Osteoblast (primary cell): Measurements from ENCODE around the gene ZDHHC7. TPM values are rescaled to one million over a fixed set of nuclear protein-coding genes. Genes with fewer than 3 reads are reported as not detected.

Source experiments
- DNase-seq: peaks from one replicate; pipeline ENCODE4 v3.0.0; 2011; ENCODE audit warnings: low spot score, mixed read lengths; ENCODE audit not compliant: insufficient read length; ENCODE audit errors: missing footprints
- H2AFZ ChIP-seq: 2 replicates; pipeline ENCODE4 v1.6.0; 2011; ENCODE audit warnings: mild to moderate bottlenecking, low read length
- H3K27ac ChIP-seq: 2 replicates; pipeline ENCODE4 v1.5.1; 2011; ENCODE audit warnings: mild to moderate bottlenecking, low read depth, low read length, moderate library complexity
- H3K27me3 ChIP-seq: 2 replicates; pipeline ENCODE4 v1.6.0; 2012; ENCODE audit warnings: mild to moderate bottlenecking, control low read depth, inconsistent platforms, low read length, moderate library complexity; ENCODE audit not compliant: insufficient read depth
- H3K36me3 ChIP-seq: 2 replicates; pipeline ENCODE4 v1.5.1; 2011; ENCODE audit warnings: mild to moderate bottlenecking, low read length, control low read depth, moderate library complexity; ENCODE audit not compliant: insufficient read depth
- H3K4me1 ChIP-seq: 2 replicates; pipeline ENCODE4 v1.5.1; 2011; ENCODE audit warnings: mild to moderate bottlenecking, low read length, control low read depth, moderate library complexity; ENCODE audit not compliant: insufficient read depth
- H3K4me2 ChIP-seq: 2 replicates; pipeline ENCODE4 v1.6.0; 2011; ENCODE audit warnings: mild to moderate bottlenecking, low read length; ENCODE audit not compliant: insufficient read depth
- H3K4me3 ChIP-seq: fragments of 200-600 bp; sonication (generic); 3 replicates; pipeline ENCODE4 v1.5.1; 2012; ENCODE audit warnings: mild to moderate bottlenecking, low read length, inconsistent platforms; ENCODE audit not compliant: insufficient read depth
- H3K79me2 ChIP-seq: 2 replicates; pipeline ENCODE4 v1.6.0; 2012; ENCODE audit warnings: mild to moderate bottlenecking, low read length, control low read depth, inconsistent platforms; ENCODE audit not compliant: insufficient read depth
- H3K9me3 ChIP-seq: 2 replicates; pipeline ENCODE4 v1.5.1; 2011; ENCODE audit warnings: low read depth, low read length, control low read depth
- H4K20me1 ChIP-seq: 2 replicates; pipeline ENCODE4 v1.6.0; 2012; ENCODE audit warnings: mild to moderate bottlenecking, low read length, control low read depth; ENCODE audit not compliant: insufficient read depth
- CTCF ChIP-seq: IDR thresholded peaks from 2 replicates; pipeline ENCODE4 v1.5.1; 2011; ENCODE audit warnings: mild to moderate bottlenecking, low read depth, low read length, moderate library complexity; ENCODE audit errors: extremely low read depth
- total RNA-seq: library from RNA; depleted of rRNA; stranded (reverse); fragments of >200 nt; gene quantifications from 2 replicates; pipeline ENCODE4 v1.2.3, GENCODE V29; 2012

Gene ZDHHC7
- total RNA-seq, 1 donor, result 134 TPM

DNA sequence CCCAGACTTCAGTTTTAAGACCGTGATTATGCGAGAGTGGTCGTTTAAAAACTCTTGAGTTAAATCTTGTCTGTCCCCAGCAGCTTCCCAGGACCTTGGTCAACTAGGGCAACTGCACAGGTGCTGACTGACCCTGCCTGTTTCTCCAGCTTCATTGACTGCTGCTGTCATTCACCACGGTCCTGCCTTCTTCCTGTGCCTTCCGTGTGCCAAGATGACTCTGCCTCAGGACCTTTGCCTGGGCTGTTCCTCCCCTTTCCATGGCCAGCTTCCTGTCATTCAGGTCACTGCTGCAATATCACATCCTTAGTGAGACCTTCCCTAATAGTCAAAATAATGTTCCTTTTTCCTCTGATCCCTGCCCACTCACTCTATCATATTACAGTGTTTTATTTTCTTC lies 20.1 kb upstream of the ZDHHC7 start:
- Histone ChIP-seq H3K4me2 (no peak overlapping the region), H3K9me3 (no peaks in the 10 kb centered on the region), H3K27ac (no peak overlapping the region), H3K36me3 (peaks cover 9% of the 10 kb centered on the region), H3K79me2 (peaks cover 28% of the 10 kb centered on the region), H4K20me1 (peaks cover 21% of the 10 kb centered on the region), H2AFZ (no peak overlapping the region), H3K4me3 (no peak overlapping the region), H3K4me1 (peaks cover 28% of the 10 kb centered on the region), H3K27me3 (no peaks in the 10 kb centered on the region)
- no peak for DNase-seq
- TF ChIP-seq CTCF, result no peak

DNA sequence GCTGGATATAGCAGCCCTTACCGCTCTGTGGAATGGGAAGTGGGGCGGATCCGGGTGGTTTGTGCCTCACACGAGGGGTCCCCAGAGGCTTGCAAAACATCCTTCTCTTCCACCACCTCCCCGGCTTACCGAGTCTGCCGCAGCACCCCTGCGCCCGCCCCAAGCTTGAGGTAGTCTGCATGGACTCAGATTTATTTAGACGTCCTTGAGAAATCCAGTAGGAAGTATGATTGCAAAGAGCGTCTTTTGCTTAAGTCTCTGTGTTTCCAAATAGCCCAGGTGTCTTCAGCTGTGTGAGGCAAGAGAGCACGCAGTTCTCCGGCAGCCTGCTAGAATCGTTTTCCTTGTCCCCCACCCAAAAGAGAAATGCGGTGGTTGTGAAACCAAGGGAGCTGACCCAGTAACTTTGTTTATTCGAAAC lies 18.7 kb upstream of the ZDHHC7 start:
- H2AFZ ChIP-seq, result no peak overlapping the region
- peak overlapping the region; percentile 93 for H3K4me2 ChIP-seq
- H3K4me3 ChIP-seq, result no peak overlapping the region
- no peak for TF ChIP-seq CTCF
- H3K9me3 ChIP-seq, result no peaks in the 10 kb centered on the region
- H3K27ac ChIP-seq, result peak overlapping the region; percentile 94
- peaks cover 28% of the 10 kb centered on the region for H3K79me2 ChIP-seq
- no peaks in the 10 kb centered on the region for H3K27me3 ChIP-seq
- H4K20me1 ChIP-seq, result peaks cover 21% of the 10 kb centered on the region
- no peak for DNase-seq
- H3K36me3 ChIP-seq, result peaks cover 9% of the 10 kb centered on the region
- peaks cover 32% of the 10 kb centered on the region for H3K4me1 ChIP-seq

- H3K27me3 ChIP-seq, result no peaks in the 10 kb centered on the region
- peaks cover 9% of the 10 kb centered on the region for H3K36me3 ChIP-seq
- TF ChIP-seq CTCF, result no peak
- peaks cover 28% of the 10 kb centered on the region for H3K79me2 ChIP-seq
- peak overlapping the region; percentile 94 for H3K27ac ChIP-seq
- peak overlapping the region; percentile 69 for H2AFZ ChIP-seq
- no peaks in the 10 kb centered on the region for H3K9me3 ChIP-seq
- peak overlapping the region; percentile 93 for H3K4me2 ChIP-seq
- DNase-seq, result peak; percentile 92
- H3K4me3 ChIP-seq, result peak overlapping the region; percentile 96
- H4K20me1 ChIP-seq, result peaks cover 21% of the 10 kb centered on the region
- peaks cover 32% of the 10 kb centered on the region for H3K4me1 ChIP-seq
Observed at GRCh38 chr16:85029408-85029784, 18.1 kb upstream of the ZDHHC7 start.

DNA sequence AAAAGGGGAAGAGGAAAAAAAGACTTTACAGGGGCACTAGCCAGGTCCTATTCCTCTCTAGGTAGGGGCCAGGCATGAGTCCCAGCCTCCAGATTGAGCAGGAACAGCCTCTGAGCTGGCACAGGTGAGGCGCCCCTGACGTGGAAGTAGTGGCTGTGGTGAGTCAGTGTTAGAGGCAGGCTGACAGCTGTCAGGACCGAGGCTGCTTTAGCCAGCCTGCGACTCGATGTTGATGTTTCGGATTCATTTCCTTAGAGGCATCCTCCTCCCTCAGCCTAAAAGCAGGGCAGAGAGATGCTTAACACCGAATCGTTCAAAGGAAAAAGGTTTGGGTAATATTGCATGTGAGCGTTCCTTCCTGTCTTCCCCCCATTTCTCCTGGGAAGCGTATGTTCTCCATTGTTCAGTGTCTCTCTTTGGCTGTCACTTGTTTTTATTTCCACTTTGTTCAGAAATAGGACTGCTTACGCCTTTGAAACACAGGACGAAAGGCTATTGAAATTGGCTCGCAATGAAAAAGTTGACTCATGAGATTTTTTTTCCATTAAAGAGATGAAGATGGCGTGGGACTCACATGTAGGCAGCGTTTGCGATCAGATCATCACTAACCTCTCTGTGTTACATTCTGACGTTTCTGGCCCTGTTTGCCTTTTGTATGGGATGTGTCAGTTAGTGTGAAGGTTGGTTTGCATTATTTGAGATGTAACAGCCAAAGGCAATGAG lies 17.5 kb upstream of the ZDHHC7 start:
- peaks cover 28% of the 10 kb centered on the region for H3K79me2 ChIP-seq
- DNase-seq, result peak; percentile 90
- no peaks in the 10 kb centered on the region for H3K9me3 ChIP-seq
- H3K27ac ChIP-seq, result peak overlapping the region; percentile 94
- H3K4me1 ChIP-seq, result peaks cover 32% of the 10 kb centered on the region
- peak overlapping the region; percentile 96 for H3K4me3 ChIP-seq
- no peaks in the 10 kb centered on the region for H3K27me3 ChIP-seq
- peak overlapping the region; percentile 93 for H3K4me2 ChIP-seq
- H3K36me3 ChIP-seq, result peaks cover 9% of the 10 kb centered on the region
- TF ChIP-seq CTCF, result no peak
- peak overlapping the region; percentile 69 for H2AFZ ChIP-seq
- H4K20me1 ChIP-seq, result peaks cover 21% of the 10 kb centered on the region
